Adrenal gland (tissue), 5 donors: ENCODE results near the gene CCK.

Experiments
- POLR2A ChIP-seq, 2 donors: fragments of 450-650 bp; IDR thresholded peaks; one replicate each; pipeline ENCODE4 v1.6.1; 2017; ENCODE audit warnings: antibody characterized with exemption in 2 of 2, mild to moderate bottlenecking in 2 of 2, moderate library complexity in 1 of 2
- TF ChIP-seq, protein P1 (sequence below), 6 experiments: fragments of 450-650 bp in 4 of 6; fragments of 200-600 bp in 2 of 6; sonication (generic) in 1 of 6; IDR thresholded peaks; 1 replicate in 5 of 6; 2 replicates in 1 of 6; pipeline versions ENCODE4 v1.5.1 to v1.8.0; 2016 to 2021; ENCODE audit warnings: antibody characterized with exemption in 6 of 6, mild to moderate bottlenecking in 2 of 6, moderate library complexity in 1 of 6
- donor health status: DM: no; HTN: no; CAD: no.

DNA sequence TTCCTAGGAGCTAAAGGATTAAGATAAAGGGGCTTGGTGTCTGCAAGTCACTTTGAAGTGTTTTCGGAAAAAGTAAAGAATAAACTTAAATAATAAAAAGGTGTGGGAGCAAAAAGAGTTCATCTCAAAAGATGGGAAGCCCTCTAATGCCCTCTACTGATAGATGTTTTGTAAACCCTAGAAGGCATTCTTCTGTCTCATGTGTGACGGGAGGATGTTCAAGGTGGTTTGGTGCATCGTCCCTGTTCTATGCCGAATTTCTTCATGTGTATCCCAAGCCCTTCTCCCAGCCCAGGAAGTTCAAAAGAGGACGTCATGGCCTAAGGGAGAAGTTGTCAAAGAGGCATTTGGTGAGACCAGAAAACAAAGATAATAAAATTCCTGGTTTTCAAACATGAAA is 37.2 kb downstream of the CCK start:
- TF ChIP-seq, protein P1, sequence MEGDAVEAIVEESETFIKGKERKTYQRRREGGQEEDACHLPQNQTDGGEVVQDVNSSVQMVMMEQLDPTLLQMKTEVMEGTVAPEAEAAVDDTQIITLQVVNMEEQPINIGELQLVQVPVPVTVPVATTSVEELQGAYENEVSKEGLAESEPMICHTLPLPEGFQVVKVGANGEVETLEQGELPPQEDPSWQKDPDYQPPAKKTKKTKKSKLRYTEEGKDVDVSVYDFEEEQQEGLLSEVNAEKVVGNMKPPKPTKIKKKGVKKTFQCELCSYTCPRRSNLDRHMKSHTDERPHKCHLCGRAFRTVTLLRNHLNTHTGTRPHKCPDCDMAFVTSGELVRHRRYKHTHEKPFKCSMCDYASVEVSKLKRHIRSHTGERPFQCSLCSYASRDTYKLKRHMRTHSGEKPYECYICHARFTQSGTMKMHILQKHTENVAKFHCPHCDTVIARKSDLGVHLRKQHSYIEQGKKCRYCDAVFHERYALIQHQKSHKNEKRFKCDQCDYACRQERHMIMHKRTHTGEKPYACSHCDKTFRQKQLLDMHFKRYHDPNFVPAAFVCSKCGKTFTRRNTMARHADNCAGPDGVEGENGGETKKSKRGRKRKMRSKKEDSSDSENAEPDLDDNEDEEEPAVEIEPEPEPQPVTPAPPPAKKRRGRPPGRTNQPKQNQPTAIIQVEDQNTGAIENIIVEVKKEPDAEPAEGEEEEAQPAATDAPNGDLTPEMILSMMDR (IDR thresholded peaks at IDR 0.05) = peak in 1 of 6 experiments; percentile 8
- no peak for TF ChIP-seq POLR2A (IDR thresholded peaks at IDR 0.05)
